PC-9 (cell line): Measurements from ENCODE around the gene INPP5J. TPM values are rescaled to one million over a fixed set of nuclear protein-coding genes. Genes with fewer than 3 reads are reported as not detected.
A peak's percentile ranks its signal among the peaks of the same experiment; 100 is the strongest.

Source experiments
- BruUV-seq: library from RNA; stranded (reverse); fragments of 400-500 nt; replicated peaks from 2 replicates; lab custom pipeline; 2021; lab: Mats Ljungman, UMichigan
- CTCF ChIA-PET: fragments of 300-600 bp; sonication (Branson Sonifier 250); formaldehyde crosslinking; loops from one replicate; lab custom pipeline; 2022; ENCODE audit warnings: antibody characterized with exemption; lab: Charles Lee
- POLR2A ChIA-PET: fragments of 300-600 bp; sonication (Branson Sonifier 250); formaldehyde crosslinking; loops from one replicate; lab custom pipeline; 2022; ENCODE audit warnings: antibody characterized with exemption; ENCODE audit not compliant: unreplicated experiment; lab: Charles Lee
- DNase-seq, 2 experiments: peaks; one replicate each; pipeline versions ENCODE4 v3.0.0 to v3.0.0-alpha.2; 2015 to 2022; ENCODE audit warnings: mixed read lengths in 1 of 2
- H2AFZ ChIP-seq: fragments of 200-600 bp; sonication (generic); 2 replicates; pipeline ENCODE4 v1.8.1; 2017; ENCODE audit warnings: antibody characterized with exemption
- H3F3A ChIP-seq: fragments of 200-600 bp; sonication (generic); 2 replicates; pipeline ENCODE4 v1.8.1; 2017; ENCODE audit warnings: antibody characterized with exemption, mild to moderate bottlenecking, low read depth; ENCODE audit not compliant: insufficient read depth
- H3K27ac ChIP-seq: fragments of 200-600 bp; sonication (generic); 2 replicates; pipeline ENCODE4 v1.6.1; 2016; ENCODE audit warnings: mixed run types
- H3K27me3 ChIP-seq: fragments of 200-600 bp; sonication (generic); 2 replicates; pipeline ENCODE4 v1.6.1; 2016; ENCODE audit warnings: low read depth, mixed run types; ENCODE audit not compliant: insufficient read depth
- H3K36me3 ChIP-seq: fragments of 200-600 bp; sonication (generic); 2 replicates; pipeline ENCODE4 v1.6.1; 2016; ENCODE audit warnings: low read depth, mixed run types
- H3K4me1 ChIP-seq: fragments of 200-600 bp; sonication (generic); replicated peaks from 2 replicates; pipeline ENCODE4 v1.6.1; 2016; ENCODE audit warnings: mixed run types; ENCODE audit not compliant: insufficient read depth
- H3K4me2 ChIP-seq: fragments of 200-600 bp; sonication (generic); 2 replicates; pipeline ENCODE4 v1.6.1; 2017; ENCODE audit warnings: mixed run types
- H3K4me3 ChIP-seq: fragments of 200-600 bp; sonication (generic); 2 replicates; pipeline ENCODE4 v1.6.1; 2016; ENCODE audit warnings: mixed run types
- H3K79me2 ChIP-seq: fragments of 200-600 bp; sonication (generic); 2 replicates; pipeline ENCODE4 v1.6.1; 2017; ENCODE audit warnings: low read depth, mixed run types
- H3K9me2 ChIP-seq: fragments of 200-600 bp; sonication (generic); 2 replicates; pipeline ENCODE4 v1.8.1; 2017; ENCODE audit warnings: mild to moderate bottlenecking; ENCODE audit not compliant: insufficient read depth
- H3K9me3 ChIP-seq: fragments of 200-600 bp; sonication (generic); 2 replicates; pipeline ENCODE4 v1.8.1; 2016; ENCODE audit warnings: low read depth; ENCODE audit not compliant: insufficient read depth
- H4K20me1 ChIP-seq: fragments of 200-600 bp; sonication (generic); 2 replicates; pipeline ENCODE4 v1.8.1; 2017; ENCODE audit not compliant: insufficient read depth
- CTCF ChIP-seq: fragments of 200-600 bp; sonication (generic); conservative IDR thresholded peaks from 2 replicates; pipeline ENCODE4 v1.6.1; 2017; ENCODE audit warnings: mixed run types, antibody characterized with exemption, mild to moderate bottlenecking, moderate library complexity
- EZH2 ChIP-seq: fragments of 200-600 bp; sonication (generic); IDR thresholded peaks from 2 replicates; pipeline ENCODE4 v1.8.0; 2017; ENCODE audit warnings: antibody characterized with exemption, low read depth
- intact Hi-C: fragments of 100-400 bp; cut with micrococcal nuclease; formaldehyde crosslinking; loops from one replicate; pipeline ENCODE4 v1.10.0; 2022; ENCODE audit not compliant: unreplicated experiment
- total RNA-seq: library from RNA; stranded (reverse); gene quantifications from 2 replicates; pipeline ENCODE4 v1.2.3, GENCODE V29; 2021

Gene INPP5J
- total RNA-seq, 1 experiment from 2014 or later = 1.7 TPM

- no peaks in the 10 kb centered on the region for H3K36me3 ChIP-seq
- ChIA-PET POLR2A (interaction anchor here (0.6 to 1.5 kb wide), 8 partner anchors 10 to 465 kb away, joined by 3 to 12 read pairs (median 5); no protein-coding TSS in a partner anchor), CTCF (interaction anchor here (0.7 to 1.2 kb wide), 3 partner anchors 16 to 87 kb away, joined by 3 to 7 read pairs (median 6); partner anchors contain the start of gene PLA2G3)
- H3K79me2 ChIP-seq = no peaks in the 10 kb centered on the region
- H3K27me3 ChIP-seq = no peaks in the 10 kb centered on the region
- no peak for DNase-seq
- TSS peak; percentile 32 for BruUV-seq
- H4K20me1 ChIP-seq = no peaks in the 10 kb centered on the region
- peak overlapping the region; percentile 78 for H2AFZ ChIP-seq
- peaks cover 8% of the 10 kb centered on the region; the same call in 1 of the 2 replicates for H3F3A ChIP-seq
- intact Hi-C loops = loop anchor here (5.0 kb wide), 1 partner anchor 133 kb away; no protein-coding TSS in a partner anchor
- no peaks in the 10 kb centered on the region for H3K9me2 ChIP-seq
- H3K4me2 ChIP-seq = peak overlapping the region; percentile 89
- no peak overlapping the region for H3K27ac ChIP-seq
- no peak for TF ChIP-seq EZH2
- TF ChIP-seq CTCF = no peak
- H3K4me3 ChIP-seq = peak overlapping the region; percentile 59; the same call in 1 of the 2 replicates
- H3K9me3 ChIP-seq = no peaks in the 10 kb centered on the region
- H3K4me1 ChIP-seq = peaks cover 20% of the 10 kb centered on the region
Observed at GRCh38 chr22:31080164-31080847, 42.5 kb upstream of the INPP5J start.

- Histone ChIP-seq H2AFZ (peak within 1 kb of the TSS; percentile 78), H4K20me1 (no peaks in the 10 kb centered on the region), H3K4me2 (peak within 1 kb of the TSS; percentile 89), H3K27me3 (no peaks in the 10 kb centered on the region), H3F3A (peaks cover 8% of the 10 kb centered on the region; the same call in 1 of the 2 replicates), H3K9me2 (no peaks in the 10 kb centered on the region), H3K4me1 (peaks cover 20% of the 10 kb centered on the region), H3K36me3 (no peaks in the 10 kb centered on the region), H3K27ac (no peak within 1 kb of the TSS), H3K4me3 (peak within 1 kb of the TSS; percentile 59), H3K9me3 (no peaks in the 10 kb centered on the region), H3K79me2 (no peaks in the 10 kb centered on the region)
- TF ChIP-seq CTCF (no peak), EZH2 (no peak)
- BruUV-seq = no TSS peak
- ChIA-PET POLR2A (interaction anchor here (0.6 to 1.5 kb wide), 11 partner anchors 9 to 607 kb away, joined by 3 to 18 read pairs (median 7); partner anchors contain the start of genes MORC2 and TUG1), CTCF (interaction anchor here (0.7 to 1.2 kb wide), 2 partner anchors 17 to 59 kb away, joined by 3 to 6 read pairs; partner anchors contain the start of gene PLA2G3)
- DNase-seq = peak; percentile 80 to 95
- intact Hi-C loops = loop anchor here (1.0 to 5.0 kb wide), 2 partner anchors 112 to 134 kb away; partner anchors contain the start of gene TUG1
Observed at GRCh38 chr22:31080848-31081649, 41.7 kb upstream of the INPP5J start, which contains the start of gene SMTN. TSS of gene SMTN (plus strand) at chr22:31081318. CDS start at chr22:31083259, 1,941 bp downstream.
